HG03095 (cell line): ENCODE results near the gene MTHFD2L.
"Not testable (repeated sequence)": the region's sequence is repeated elsewhere in the genome, so short reads cannot be mapped to it uniquely, and the experiment has no call there.

Experiments
- ATAC-seq: cut with Tn5 transposase; IDR thresholded peaks from one replicate; pipeline ENCODE4 v1.9.1; 2021; ENCODE audit warnings: moderate library complexity; ENCODE audit not compliant: unreplicated experiment

MTHFD2L gene

GRCh38 chr4:74188912-74189311 lies 31.0 kb downstream of the MTHFD2L start:
- ATAC-seq = no peak

DNA sequence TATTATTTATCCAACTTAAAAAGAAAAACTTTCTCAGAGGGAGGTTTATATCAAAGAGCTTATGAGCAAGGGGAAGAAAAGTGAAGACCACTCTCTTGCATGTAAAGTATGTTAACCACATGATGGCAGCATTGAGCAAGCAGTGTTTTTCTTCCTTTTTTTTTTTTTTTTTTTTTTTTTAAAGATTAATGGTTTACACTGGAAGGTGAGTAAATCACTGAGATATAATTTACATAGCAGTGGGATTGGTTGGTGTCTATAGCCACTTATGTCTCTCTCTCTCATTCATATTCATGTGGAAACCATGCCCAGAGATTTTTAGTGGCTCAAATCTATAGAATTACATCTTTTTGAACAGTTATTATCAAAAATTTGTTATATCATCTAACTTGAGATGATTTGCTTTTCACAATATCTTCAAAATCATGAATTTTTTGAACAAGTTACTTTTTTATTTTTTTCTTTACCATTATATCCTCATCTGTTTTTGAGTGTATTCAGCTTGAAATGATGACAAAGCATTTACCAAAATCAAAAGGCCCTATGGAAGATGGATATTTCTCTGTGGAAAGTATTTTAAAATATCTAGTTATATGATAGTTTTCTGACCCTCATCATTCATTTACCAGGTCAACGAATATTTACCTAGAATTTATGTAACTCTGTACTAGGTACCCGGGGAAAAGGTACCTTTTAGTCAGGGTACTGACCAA lies 31.6 kb downstream of the MTHFD2L start:
- no peak for ATAC-seq

- ATAC-seq = no peak
Measured at GRCh38 chr4:74190332-74190731, 32.4 kb downstream of the MTHFD2L start.

- ATAC-seq = no peak
Measured at GRCh38 chr4:74190919-74191397, 33.0 kb downstream of the MTHFD2L start.

GRCh38 chr4:74197080-74197479 lies 39.2 kb downstream of the MTHFD2L start:
- ATAC-seq = peak; percentile 69

GRCh38 chr4:74202062-74202586 lies 44.2 kb downstream of the MTHFD2L start:
- no peak for ATAC-seq

- no peak for ATAC-seq
Measured at GRCh38 chr4:74203467-74203866, 45.5 kb downstream of the MTHFD2L start.

- no peak for ATAC-seq
Measured at GRCh38 chr4:74205046-74205445, 47.1 kb downstream of the MTHFD2L start.

- no peak for ATAC-seq
Measured at GRCh38 chr4:74205559-74205958, 47.6 kb downstream of the MTHFD2L start.

DNA sequence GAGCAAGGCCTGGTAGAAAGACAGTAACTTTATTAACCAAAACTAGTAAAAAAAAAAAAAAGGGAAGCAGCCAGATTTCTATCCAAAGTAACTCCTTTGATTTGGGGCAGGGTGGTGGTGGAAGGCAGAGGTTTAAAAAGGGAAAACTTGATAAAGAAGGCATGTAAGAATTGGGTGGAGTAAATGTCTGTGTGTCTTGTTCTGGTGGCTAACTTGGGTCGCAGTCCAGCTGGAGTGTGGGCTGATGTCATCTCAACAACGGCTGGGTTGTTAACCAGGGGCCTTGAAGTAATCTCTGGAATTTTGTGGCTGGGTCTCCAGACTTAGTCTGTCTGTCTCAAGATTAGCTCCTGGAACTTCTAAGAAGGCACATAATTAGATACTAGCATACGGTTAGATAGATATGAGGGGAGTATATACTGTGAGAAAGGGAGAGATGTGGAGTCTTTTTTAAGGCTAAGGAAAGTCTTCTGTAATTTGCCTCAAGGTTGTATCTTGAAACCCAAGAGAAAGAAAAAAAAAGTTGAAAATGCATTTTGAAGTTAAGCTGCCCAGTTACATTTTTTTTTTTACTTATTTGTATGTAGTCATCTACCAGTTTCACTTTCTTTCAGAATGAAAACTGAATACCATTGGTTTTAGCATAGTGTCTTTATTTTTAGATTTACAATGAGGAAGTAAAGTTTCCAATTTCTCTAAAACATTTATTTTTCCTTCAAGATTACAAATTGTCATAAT lies 48.3 kb downstream of the MTHFD2L start:
- ATAC-seq = peak; percentile 77

GRCh38 chr4:74214457-74215159 lies 56.7 kb downstream of the MTHFD2L start:
- ATAC-seq = not testable (repeated sequence)

DNA sequence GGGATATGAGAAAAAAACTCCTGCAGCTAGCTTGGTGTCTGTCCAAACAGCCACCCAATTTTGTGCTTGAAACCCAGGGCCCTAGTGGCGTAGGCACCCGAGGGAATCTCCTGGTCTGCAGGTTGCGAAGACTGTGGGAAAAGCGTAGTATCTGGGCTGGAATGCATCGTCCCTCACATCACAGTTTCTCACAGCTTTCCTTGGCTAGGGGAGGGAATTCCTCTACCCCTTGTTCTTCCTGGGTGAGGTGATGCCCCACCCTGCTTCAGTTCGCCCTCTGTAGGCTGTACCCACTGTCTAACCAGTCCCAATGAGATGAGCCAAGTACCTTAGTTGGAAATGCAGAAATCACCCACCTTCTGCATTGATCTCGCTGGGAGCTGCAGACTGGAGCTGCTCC lies 57.3 kb downstream of the MTHFD2L start:
- ATAC-seq = not testable (repeated sequence)

DNA sequence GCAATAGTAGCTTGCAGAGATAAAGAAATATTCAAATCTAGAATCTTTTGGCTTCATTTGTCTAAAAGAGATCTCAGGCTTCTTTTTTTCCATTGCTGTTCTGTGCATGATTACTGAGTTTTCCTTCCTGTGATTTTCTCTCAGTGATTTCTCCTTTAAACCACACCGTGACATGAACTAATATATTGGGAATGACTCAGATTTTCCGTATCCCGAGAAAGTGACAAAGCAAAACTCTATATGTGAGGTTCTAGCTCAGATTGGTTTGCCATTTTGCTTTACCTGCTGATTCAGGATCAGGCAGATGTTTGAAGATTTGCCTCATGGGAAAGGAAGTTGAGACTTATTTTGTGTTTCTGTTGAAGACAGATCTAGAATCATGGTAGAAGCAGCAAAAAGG lies 59.4 kb downstream of the MTHFD2L start:
- no peak for ATAC-seq

DNA sequence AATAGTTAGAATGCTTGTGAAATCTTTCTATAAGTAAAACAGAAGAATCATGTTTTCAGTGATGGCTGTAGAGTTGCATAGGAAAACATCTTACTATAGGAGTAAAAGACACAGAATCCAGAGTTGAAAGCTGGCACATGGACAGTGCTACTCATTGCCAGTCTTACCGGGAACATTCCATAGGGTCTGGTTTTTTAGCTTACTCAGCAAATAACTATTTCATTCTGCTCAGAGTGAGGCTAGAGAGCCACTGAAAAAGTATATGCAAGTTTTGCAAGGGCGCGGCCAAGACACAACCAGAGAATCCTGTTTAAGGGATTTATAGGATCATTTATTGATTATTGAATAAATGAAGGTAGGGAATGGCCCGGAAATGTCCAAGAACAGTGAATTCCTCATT lies 60.3 kb downstream of the MTHFD2L start:
- ATAC-seq = no peak

DNA sequence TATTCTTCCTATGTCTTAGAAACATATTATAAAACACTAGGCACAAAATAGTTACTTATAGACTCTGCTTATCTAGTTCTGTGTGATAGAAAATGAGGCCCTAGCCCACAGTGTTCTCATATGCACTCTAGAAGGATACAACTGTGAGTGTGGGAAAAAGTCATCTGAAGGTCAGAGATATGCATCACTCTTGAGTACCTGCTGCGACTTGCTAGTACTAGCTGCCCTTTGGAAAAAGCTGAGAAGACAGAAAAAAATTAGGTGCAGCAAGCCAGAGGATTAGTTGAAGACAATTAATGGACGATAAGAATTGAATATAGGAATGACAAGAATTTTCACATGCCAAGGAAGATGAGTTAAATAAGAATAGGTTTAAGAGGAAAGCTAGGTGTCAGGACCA lies 61.3 kb downstream of the MTHFD2L start:
- ATAC-seq = no peak

- no peak for ATAC-seq
Measured at GRCh38 chr4:74223098-74223497, 65.2 kb downstream of the MTHFD2L start.

- ATAC-seq = no peak
Measured at GRCh38 chr4:74223801-74224200, 65.9 kb downstream of the MTHFD2L start.

- peak; percentile 83 for ATAC-seq
Measured at GRCh38 chr4:74228691-74229640, 71.0 kb downstream of the MTHFD2L start.

DNA sequence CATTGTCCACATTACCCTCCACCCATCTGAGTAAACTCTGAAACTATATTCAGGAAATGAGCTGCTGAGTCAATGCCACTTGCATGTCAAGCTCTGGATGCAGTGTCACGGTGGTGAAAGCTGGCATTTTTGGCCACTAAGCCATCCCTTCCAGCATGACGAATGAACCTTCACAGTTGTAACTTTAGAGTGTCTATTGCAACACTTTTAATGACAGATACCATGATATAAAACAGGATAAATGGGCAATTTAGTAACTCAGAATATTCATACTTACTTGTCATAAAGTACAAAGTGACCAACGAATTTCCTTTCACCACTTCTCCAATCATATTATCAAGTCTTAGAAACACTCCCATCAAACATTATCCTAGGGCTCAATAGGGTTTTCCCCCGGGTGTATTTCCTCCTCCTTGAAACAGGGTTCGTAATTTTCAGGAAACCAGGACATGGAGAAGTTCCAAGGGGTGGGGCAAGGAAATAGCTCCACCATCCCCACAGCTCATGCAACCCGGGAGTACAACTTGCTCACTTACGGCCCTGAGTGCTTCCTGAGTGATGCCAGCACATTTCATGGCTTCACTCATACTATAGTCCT lies 73.1 kb downstream of the MTHFD2L start:
- no peak for ATAC-seq

- ATAC-seq = peak; percentile 86
Measured at GRCh38 chr4:74235135-74235534, 77.2 kb downstream of the MTHFD2L start.
